CD4-positive, alpha-beta T cell (primary cell): Measurements from ENCODE around the gene MAD2L2. TPM values are rescaled to one million over a fixed set of nuclear protein-coding genes. Genes with fewer than 3 reads are reported as not detected.

Experiments
- ATAC-seq: fragments of 200-7000 bp; cut with Tn5 transposase; one replicate; pipeline ENCODE4 v1.10.0; 2022; ENCODE audit warnings: mild to moderate bottlenecking; ENCODE audit not compliant: poor library complexity
- CTCF ChIA-PET: fragments of 350-600 bp; sonication (Branson Sonifier 250); formaldehyde crosslinking; loops from one replicate; lab custom pipeline; 2021; ENCODE audit warnings: antibody characterized with exemption, inconsistent platforms; lab: Charles Lee
- POLR2A ChIA-PET: fragments of 350-600 bp; sonication (Branson Sonifier 250); formaldehyde crosslinking; loops from one replicate; lab custom pipeline; 2021; ENCODE audit warnings: antibody characterized with exemption, inconsistent platforms; lab: Charles Lee
- DNase-seq, 14 experiments: peaks; one replicate each; pipeline ENCODE4 v3.0.0-alpha.2; 2013 to 2020; ENCODE audit warnings: mixed read lengths in 2 of 14
- H3K27ac ChIP-seq, 2 donors: one replicate each; pipeline versions ENCODE4 v1.5.1 to v1.7.0; 2013; ENCODE audit warnings: low read length in 2 of 2, low read depth in 1 of 2, mild to moderate bottlenecking in 1 of 2
- H3K27me3 ChIP-seq, 2 experiments: 1 replicate in 1 of 2; 2 replicates in 1 of 2; pipeline versions ENCODE4 v1.6.1 to v1.7.0; 2013; ENCODE audit warnings: low read length in 2 of 2, control low read depth in 1 of 2, mild to moderate bottlenecking in 1 of 2, moderate library complexity in 1 of 2; ENCODE audit not compliant: insufficient read depth in 2 of 2, control insufficient read depth in 1 of 2
- H3K36me3 ChIP-seq: one replicate; pipeline ENCODE4 v1.6.1; 2013; ENCODE audit warnings: low read length, control low read depth; ENCODE audit not compliant: insufficient read depth
- H3K4me1 ChIP-seq: one replicate; pipeline ENCODE4 v1.6.1; 2013; ENCODE audit warnings: low read length, control low read depth; ENCODE audit not compliant: insufficient read depth
- H3K4me3 ChIP-seq: one replicate; pipeline ENCODE4 v1.5.1; 2013; ENCODE audit warnings: mild to moderate bottlenecking, low read length, moderate library complexity
- H3K9me3 ChIP-seq, 2 experiments: 1 replicate in 1 of 2; 2 replicates in 1 of 2; pipeline versions ENCODE4 v1.6.1 to v1.7.0; 2013; ENCODE audit warnings: low read length in 2 of 2, mild to moderate bottlenecking in 2 of 2, control low read depth in 1 of 2, moderate library complexity in 1 of 2; ENCODE audit not compliant: control insufficient read depth in 1 of 2, insufficient read depth in 1 of 2
- H3K27ac Mint-ChIP-seq: one replicate; pipeline ENCODE4 v1.8.0; 2020; ENCODE audit warnings: mixed read lengths
- H3K27me3 Mint-ChIP-seq: one replicate; pipeline ENCODE4 v1.8.0; 2021; ENCODE audit warnings: mixed read lengths
- H3K36me3 Mint-ChIP-seq: one replicate; pipeline ENCODE4 v1.8.0; 2021; ENCODE audit warnings: low read depth, mixed read lengths
- H3K4me1 Mint-ChIP-seq: one replicate; pipeline ENCODE4 v1.8.0; 2021; ENCODE audit warnings: low read depth, mixed read lengths
- H3K4me3 Mint-ChIP-seq: one replicate; pipeline ENCODE4 v1.8.0; 2020; ENCODE audit warnings: mild to moderate bottlenecking, mixed read lengths
- H3K9me3 Mint-ChIP-seq: one replicate; pipeline ENCODE4 v1.8.0; 2020; ENCODE audit warnings: mixed read lengths
- CTCF ChIP-seq: fragments of 200-600 bp; IDR thresholded peaks from one replicate; pipeline ENCODE4 v1.8.0; 2022; ENCODE audit warnings: antibody characterized with exemption, mild to moderate bottlenecking
- intact Hi-C, 2 experiments: fragments of 100-400 bp; cut with DNase I in 1 of 2; cut with micrococcal nuclease in 1 of 2; formaldehyde crosslinking; loops; one replicate each; pipeline versions ENCODE4 v1.15.1 to v1.9.0; 2023 to 2025; cut with DNase I, micrococcal nuclease
- total RNA-seq, 174 experiments: library from RNA in 2 of 174; stranded (reverse) in 2 of 174; gene quantifications; one replicate each; pipeline ENCODE4 v1.2.3 and lab custom pipeline; 2021 to 2026

MAD2L2 gene
- total RNA-seq, 2 experiments from 2014 or later = 24.6 to 28.3 TPM

GRCh38 chr1:11649237-11649623, 31.7 kb downstream of the MAD2L2 start:
- no peak for TF ChIP-seq CTCF
- Mint-ChIP-seq H3K27me3 (no peaks in the 10 kb centered on the region), H3K4me3 (peak overlapping the region; percentile 58), H3K9me3 (no peaks in the 10 kb centered on the region), H3K36me3 (no peaks in the 10 kb centered on the region), H3K4me1 (peaks cover 40% of the 10 kb centered on the region), H3K27ac (peak overlapping the region; percentile 1)
- intact Hi-C loops = loop anchor here in 1 of 2 experiments (10.0 kb wide), 1 partner anchor 1154 kb away; no protein-coding TSS in a partner anchor
- CTCF ChIA-PET = interaction anchor here (1.2 to 4.6 kb wide), 7 partner anchors 8 to 611 kb away, joined by 3 to 47 read pairs (median 8); partner anchors contain the start of gene FBXO6
- H3K4me1 ChIP-seq = peaks cover 40% of the 10 kb centered on the region
- H3K27me3 ChIP-seq = no peaks in the 10 kb centered on the region
- no peak overlapping the region for H3K4me3 ChIP-seq
- no peak for DNase-seq
- POLR2A ChIA-PET = interaction anchor here (0.8 to 3.8 kb wide), 7 partner anchors 15 to 589 kb away, joined by 3 to 28 read pairs (median 6); partner anchors contain the start of genes AGTRAP, FBXO6, MIIP and MTOR
- H3K9me3 ChIP-seq = no peaks in the 10 kb centered on the region
- no peaks in the 10 kb centered on the region for H3K36me3 ChIP-seq
- no peak overlapping the region for H3K27ac ChIP-seq
- ATAC-seq = no peak

GRCh38 chr1:11648732-11649158, 32.2 kb downstream of the MAD2L2 start:
- DNase-seq = peak in 9 of 14 experiments; percentile 9 to 72 (median 39)
- no peaks in the 10 kb centered on the region for H3K27me3 ChIP-seq
- peaks cover 35% of the 10 kb centered on the region for H3K4me1 ChIP-seq
- no peak overlapping the region for H3K27ac Mint-ChIP-seq
- intact Hi-C loops = loop anchor here in 1 of 2 experiments (10.0 kb wide), 1 partner anchor 1154 kb away; no protein-coding TSS in a partner anchor
- no peak for TF ChIP-seq CTCF
- ChIA-PET CTCF (interaction anchor here (2.2 to 4.6 kb wide), 2 partner anchors 15 to 611 kb away, joined by 10 to 33 read pairs; partner anchors contain the start of gene FBXO6), POLR2A (interaction anchor here (0.8 to 3.8 kb wide), 4 partner anchors 16 to 588 kb away, joined by 3 to 28 read pairs (median 13); partner anchors contain the start of genes FBXO6, MIIP and SRM)
- H3K4me3 Mint-ChIP-seq = no peak overlapping the region
- no peaks in the 10 kb centered on the region for H3K9me3 Mint-ChIP-seq
- H3K4me3 ChIP-seq = no peak overlapping the region
- no peaks in the 10 kb centered on the region for H3K9me3 ChIP-seq
- H3K36me3 ChIP-seq = no peaks in the 10 kb centered on the region
- no peaks in the 10 kb centered on the region for H3K36me3 Mint-ChIP-seq
- no peaks in the 10 kb centered on the region for H3K27me3 Mint-ChIP-seq
- no peak overlapping the region for H3K27ac ChIP-seq
- H3K4me1 Mint-ChIP-seq = peaks cover 40% of the 10 kb centered on the region
- ATAC-seq = peak; percentile 30

GRCh38 chr1:11648039-11648438, 32.9 kb downstream of the MAD2L2 start:
- POLR2A ChIA-PET = interaction anchor here (2.8 to 3.1 kb wide), 2 partner anchors 16 to 588 kb away, joined by 8 to 18 read pairs; partner anchors contain the start of genes FBXO6 and SRM
- intact Hi-C loops = loop anchor here in 1 of 2 experiments (10.0 kb wide), 1 partner anchor 1153 kb away; no protein-coding TSS in a partner anchor
- Mint-ChIP-seq H3K4me1 (peaks cover 38% of the 10 kb centered on the region), H3K36me3 (no peaks in the 10 kb centered on the region), H3K27ac (no peak overlapping the region), H3K4me3 (no peak overlapping the region), H3K27me3 (no peaks in the 10 kb centered on the region), H3K9me3 (no peaks in the 10 kb centered on the region)
- Histone ChIP-seq H3K9me3 (no peaks in the 10 kb centered on the region), H3K4me1 (peaks cover 33% of the 10 kb centered on the region), H3K27ac (no peak overlapping the region), H3K36me3 (no peaks in the 10 kb centered on the region), H3K27me3 (no peaks in the 10 kb centered on the region), H3K4me3 (no peak overlapping the region)
- TF ChIP-seq CTCF = no peak
- DNase-seq = no peak
- no peak for ATAC-seq
- CTCF ChIA-PET = interaction anchor here (4.6 kb wide), 1 partner anchor 16 kb away, joined by 33 read pairs; the partner anchor contains the start of gene FBXO6
